Measurements from ENCODE around the gene AMFR.

The AMFR gene

DNA sequence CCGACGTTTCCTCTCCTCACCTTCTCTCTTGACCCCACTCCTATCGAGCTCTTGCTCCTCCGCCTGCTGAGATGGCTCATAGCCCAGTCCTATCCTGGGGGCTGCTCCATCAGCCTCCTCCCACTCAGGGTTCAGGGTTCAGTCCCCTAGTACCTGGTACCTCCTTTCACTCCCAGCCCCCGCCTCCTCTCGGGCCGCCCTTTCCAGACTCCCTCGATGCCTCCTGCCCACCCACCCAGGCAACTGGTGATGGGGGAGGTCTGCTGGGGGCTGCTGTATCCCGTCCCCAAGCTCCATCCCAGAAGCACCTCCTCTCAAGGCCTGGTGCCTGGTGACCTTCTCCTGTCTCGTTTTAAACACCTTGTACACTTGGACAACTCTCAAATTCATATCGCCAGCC, 93.9 kb downstream of the AMFR start (continued):
- no peak for TF ChIP-seq ZNF132 (tag by site-specific recombination; IDR thresholded peaks at IDR 0.05; ENCODE audit: borderline replicate concordance)

- Histone ChIP-seq H3K27ac (ENCODE audit: extremely low read depth, low read depth, low read length) (no peak overlapping the region), H3K4me3 (ENCODE audit: low read depth, low read length) (no peak overlapping the region), H3K36me3 (ENCODE audit: control insufficient read depth in 2 of 2, insufficient read depth in 1 of 2, low read length in 2 of 2) (no peaks in the 10 kb centered on the region), H3K4me1 (ENCODE audit: control insufficient read depth, insufficient read depth, low read length) (no peaks in the 10 kb centered on the region), H3K9me3 (ENCODE audit: control insufficient read depth, insufficient read depth, low read depth, low read length) (no peaks in the 10 kb centered on the region)
- CTCF ChIA-PET, result interaction anchor here (1.0 to 3.2 kb wide), 2 partner anchors 25 to 26 kb away, joined by 4 to 14 read pairs; no protein-coding TSS in a partner anchor
- TF ChIP-seq, protein P1, sequence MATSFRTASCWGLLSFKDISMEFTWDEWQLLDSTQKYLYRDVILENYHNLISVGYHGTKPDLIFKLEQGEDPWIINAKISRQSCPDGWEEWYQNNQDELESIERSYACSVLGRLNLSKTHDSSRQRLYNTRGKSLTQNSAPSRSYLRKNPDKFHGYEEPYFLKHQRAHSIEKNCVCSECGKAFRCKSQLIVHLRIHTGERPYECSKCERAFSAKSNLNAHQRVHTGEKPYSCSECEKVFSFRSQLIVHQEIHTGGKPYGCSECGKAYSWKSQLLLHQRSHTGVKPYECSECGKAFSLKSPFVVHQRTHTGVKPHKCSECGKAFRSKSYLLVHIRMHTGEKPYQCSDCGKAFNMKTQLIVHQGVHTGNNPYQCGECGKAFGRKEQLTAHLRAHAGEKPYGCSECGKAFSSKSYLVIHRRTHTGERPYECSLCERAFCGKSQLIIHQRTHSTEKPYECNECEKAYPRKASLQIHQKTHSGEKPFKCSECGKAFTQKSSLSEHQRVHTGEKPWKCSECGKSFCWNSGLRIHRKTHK (tag by site-specific recombination; IDR thresholded peaks at IDR 0.05), result no peak
- TF ChIP-seq KLF9 (tag by site-specific recombination; IDR thresholded peaks at IDR 0.05; ENCODE audit: low read depth), result no peak
- no peak for TF ChIP-seq ZFP3 (tag by site-specific recombination; IDR thresholded peaks at IDR 0.05; ENCODE audit: low read depth)
- POLR2A ChIA-PET, result no interaction called here
Measured at GRCh38 chr16:56330476-56330875, 94.9 kb downstream of the AMFR start.

DNA sequence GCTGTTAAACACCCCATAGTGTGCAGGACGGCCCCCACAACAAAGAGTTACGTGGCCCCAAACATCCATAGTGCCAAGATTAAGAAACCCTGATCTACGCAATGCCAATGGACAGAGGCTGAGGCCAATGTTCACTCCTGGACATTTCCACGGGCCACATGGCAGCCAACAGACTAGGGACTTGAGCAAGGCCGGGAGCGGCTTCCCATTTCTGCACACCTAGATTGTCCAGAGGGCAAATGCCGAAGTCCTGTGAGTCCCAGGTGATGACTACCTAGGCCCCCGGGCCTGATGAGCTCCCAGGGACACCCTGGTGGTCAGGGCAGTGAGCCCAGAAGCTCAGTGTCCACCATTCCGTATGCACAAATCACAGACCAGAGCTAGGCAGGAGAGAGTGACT, 95.5 kb downstream of the AMFR start:
- Histone ChIP-seq H3K4me3 (ENCODE audit: low read depth, low read length) (no peak overlapping the region), H3K27ac (ENCODE audit: extremely low read depth, low read depth, low read length) (no peak overlapping the region), H3K4me1 (ENCODE audit: control insufficient read depth, insufficient read depth, low read length) (no peaks in the 10 kb centered on the region), H3K36me3 (ENCODE audit: control insufficient read depth in 2 of 2, insufficient read depth in 1 of 2, low read length in 2 of 2) (no peaks in the 10 kb centered on the region), H3K9me3 (ENCODE audit: control insufficient read depth, insufficient read depth, low read depth, low read length) (no peaks in the 10 kb centered on the region)
- CTCF ChIA-PET, result interaction anchor here (3.2 kb wide), 1 partner anchor 27 kb away, joined by 14 read pairs; no protein-coding TSS in a partner anchor
- POLR2A ChIA-PET, result no interaction called here
- TF ChIP-seq, protein P2, sequence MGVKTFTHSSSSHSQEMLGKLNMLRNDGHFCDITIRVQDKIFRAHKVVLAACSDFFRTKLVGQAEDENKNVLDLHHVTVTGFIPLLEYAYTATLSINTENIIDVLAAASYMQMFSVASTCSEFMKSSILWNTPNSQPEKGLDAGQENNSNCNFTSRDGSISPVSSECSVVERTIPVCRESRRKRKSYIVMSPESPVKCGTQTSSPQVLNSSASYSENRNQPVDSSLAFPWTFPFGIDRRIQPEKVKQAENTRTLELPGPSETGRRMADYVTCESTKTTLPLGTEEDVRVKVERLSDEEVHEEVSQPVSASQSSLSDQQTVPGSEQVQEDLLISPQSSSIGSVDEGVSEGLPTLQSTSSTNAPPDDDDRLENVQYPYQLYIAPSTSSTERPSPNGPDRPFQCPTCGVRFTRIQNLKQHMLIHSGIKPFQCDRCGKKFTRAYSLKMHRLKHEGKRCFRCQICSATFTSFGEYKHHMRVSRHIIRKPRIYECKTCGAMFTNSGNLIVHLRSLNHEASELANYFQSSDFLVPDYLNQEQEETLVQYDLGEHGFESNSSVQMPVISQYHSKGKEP (tag by site-specific recombination; IDR thresholded peaks at IDR 0.05), result no peak
- no peak for TF ChIP-seq TCF7L2 (IDR thresholded peaks at IDR 0.05; ENCODE audit: borderline replicate concordance, low read depth, low read length)
- TF ChIP-seq ZNF221 (tag by site-specific recombination; IDR thresholded peaks at IDR 0.05; ENCODE audit: borderline replicate concordance), result no peak
- TF ChIP-seq SP2 (tag by site-specific recombination; IDR thresholded peaks at IDR 0.05), result no peak

DNA sequence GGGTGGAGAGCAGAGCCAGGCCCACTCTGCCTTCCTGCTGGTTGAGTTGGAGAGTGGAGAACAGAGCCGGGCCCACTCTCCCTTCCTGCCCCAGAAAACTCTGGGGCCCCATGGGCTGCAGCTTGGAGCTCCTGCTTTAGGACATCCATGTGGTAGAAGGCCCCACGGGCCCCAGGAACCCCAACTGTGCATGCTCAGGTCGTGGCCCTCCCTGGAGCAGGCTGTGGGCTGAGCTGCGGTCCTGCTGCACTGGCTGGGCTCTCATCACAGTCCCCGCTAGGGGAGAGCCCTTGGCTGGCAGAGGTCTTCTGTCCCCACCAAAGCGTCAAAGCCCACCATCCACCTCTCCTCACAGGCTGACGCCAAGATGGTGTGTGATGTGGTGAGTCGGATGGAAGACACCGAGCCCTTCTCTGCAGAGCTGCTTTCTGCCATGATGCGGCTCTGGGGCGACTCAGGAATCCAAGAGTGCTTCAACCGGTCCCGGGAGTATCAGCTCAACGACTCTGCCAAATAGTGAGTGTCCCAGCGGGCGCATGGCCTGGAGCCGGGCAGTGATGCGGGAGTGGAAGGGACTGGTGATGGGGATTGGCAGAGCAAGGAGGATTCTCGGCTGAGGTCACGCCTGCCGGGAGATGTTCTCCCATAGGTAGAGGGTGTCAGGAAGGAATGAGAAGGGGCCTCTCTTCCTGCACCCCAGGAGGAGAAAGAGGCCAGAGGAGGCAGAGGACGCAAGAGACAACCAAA, 96.9 kb downstream of the AMFR start:
- TF ChIP-seq WT1 (tag by site-specific recombination; IDR thresholded peaks at IDR 0.05), result no peak
- TF ChIP-seq, protein P2 (tag by site-specific recombination; IDR thresholded peaks at IDR 0.05), result no peak
- TF ChIP-seq ZNF175 (tag by site-specific recombination; IDR thresholded peaks at IDR 0.05), result no peak
- TF ChIP-seq ZNF791 (tag by site-specific recombination; IDR thresholded peaks at IDR 0.05), result no peak
- TF ChIP-seq ZNF571 (tag by site-specific recombination; IDR thresholded peaks at IDR 0.05), result no peak
- TF ChIP-seq, protein P3, sequence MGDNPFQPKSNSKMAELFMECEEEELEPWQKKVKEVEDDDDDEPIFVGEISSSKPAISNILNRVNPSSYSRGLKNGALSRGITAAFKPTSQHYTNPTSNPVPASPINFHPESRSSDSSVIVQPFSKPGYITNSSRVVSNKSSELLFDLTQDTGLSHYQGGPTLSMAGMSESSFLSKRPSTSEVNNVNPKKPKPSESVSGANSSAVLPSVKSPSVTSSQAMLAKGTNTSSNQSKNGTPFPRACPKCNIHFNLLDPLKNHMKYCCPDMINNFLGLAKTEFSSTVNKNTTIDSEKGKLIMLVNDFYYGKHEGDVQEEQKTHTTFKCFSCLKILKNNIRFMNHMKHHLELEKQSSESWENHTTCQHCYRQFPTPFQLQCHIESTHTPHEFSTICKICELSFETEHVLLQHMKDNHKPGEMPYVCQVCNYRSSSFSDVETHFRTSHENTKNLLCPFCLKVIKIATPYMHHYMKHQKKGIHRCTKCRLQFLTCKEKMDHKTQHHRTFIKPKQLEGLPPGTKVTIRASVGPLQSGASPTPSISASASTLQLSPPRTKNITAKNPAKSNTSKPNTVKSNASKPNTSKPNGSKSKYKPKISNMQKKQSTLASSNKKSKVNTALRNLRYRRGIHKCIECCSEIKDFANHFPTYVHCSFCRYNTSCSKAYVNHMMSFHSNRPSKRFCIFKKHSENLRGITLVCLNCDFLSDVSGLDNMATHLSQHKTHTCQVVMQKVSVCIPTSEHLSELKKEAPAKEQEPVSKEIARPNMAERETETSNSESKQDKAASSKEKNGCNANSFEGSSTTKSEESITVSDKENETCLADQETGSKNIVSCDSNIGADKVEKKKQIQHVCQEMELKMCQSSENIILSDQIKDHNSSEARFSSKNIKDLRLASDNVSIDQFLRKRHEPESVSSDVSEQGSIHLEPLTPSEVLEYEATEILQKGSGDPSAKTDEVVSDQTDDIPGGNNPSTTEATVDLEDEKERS (tag by site-specific recombination; IDR thresholded peaks at IDR 0.05), result no peak
- TF ChIP-seq, protein P4, sequence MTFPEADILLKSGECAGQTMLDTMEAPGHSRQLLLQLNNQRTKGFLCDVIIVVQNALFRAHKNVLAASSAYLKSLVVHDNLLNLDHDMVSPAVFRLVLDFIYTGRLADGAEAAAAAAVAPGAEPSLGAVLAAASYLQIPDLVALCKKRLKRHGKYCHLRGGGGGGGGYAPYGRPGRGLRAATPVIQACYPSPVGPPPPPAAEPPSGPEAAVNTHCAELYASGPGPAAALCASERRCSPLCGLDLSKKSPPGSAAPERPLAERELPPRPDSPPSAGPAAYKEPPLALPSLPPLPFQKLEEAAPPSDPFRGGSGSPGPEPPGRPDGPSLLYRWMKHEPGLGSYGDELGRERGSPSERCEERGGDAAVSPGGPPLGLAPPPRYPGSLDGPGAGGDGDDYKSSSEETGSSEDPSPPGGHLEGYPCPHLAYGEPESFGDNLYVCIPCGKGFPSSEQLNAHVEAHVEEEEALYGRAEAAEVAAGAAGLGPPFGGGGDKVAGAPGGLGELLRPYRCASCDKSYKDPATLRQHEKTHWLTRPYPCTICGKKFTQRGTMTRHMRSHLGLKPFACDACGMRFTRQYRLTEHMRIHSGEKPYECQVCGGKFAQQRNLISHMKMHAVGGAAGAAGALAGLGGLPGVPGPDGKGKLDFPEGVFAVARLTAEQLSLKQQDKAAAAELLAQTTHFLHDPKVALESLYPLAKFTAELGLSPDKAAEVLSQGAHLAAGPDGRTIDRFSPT (tag by site-specific recombination; IDR thresholded peaks at IDR 0.05), result no peak
- TF ChIP-seq ZNF585B (tag by site-specific recombination; IDR thresholded peaks at IDR 0.05), result no peak
- no peak overlapping the region for H3K27ac ChIP-seq (ENCODE audit: extremely low read depth, low read depth, low read length)
- ChIA-PET POLR2A (no interaction called here), CTCF (interaction anchor here (0.6 to 1.3 kb wide), 4 partner anchors 10 to 135 kb away, joined by 3 to 7 read pairs (median 4); no protein-coding TSS in a partner anchor)
- H3K4me1 ChIP-seq (ENCODE audit: control insufficient read depth, insufficient read depth, low read length), result no peaks in the 10 kb centered on the region
- no peaks in the 10 kb centered on the region for H3K9me3 ChIP-seq (ENCODE audit: control insufficient read depth, insufficient read depth, low read depth, low read length)
- no peak overlapping the region for H3K4me3 ChIP-seq (ENCODE audit: low read depth, low read length)
- H3K36me3 ChIP-seq (ENCODE audit: control insufficient read depth in 2 of 2, insufficient read depth in 1 of 2, low read length in 2 of 2), result no peaks in the 10 kb centered on the region
